HFF-Myc (cell line): Measurements from ENCODE around the gene ALPK3.

Source experiments
- DNase-seq: peaks from one replicate; pipeline ENCODE4 v3.0.0-alpha.2; 2011; ENCODE audit warnings: low read depth; ENCODE audit errors: extremely low read depth
- H3K4me3 ChIP-seq: replicated peaks from 2 replicates; pipeline ENCODE4 v1.5.1; 2011; ENCODE audit warnings: low read depth, mild to moderate bottlenecking, control low read depth, low read length
- CTCF ChIP-seq: IDR thresholded peaks from 2 replicates; pipeline ENCODE4 v1.5.1; 2012; ENCODE audit warnings: mild to moderate bottlenecking, low read depth, low read length, control low read depth; ENCODE audit errors: missing control alignments

The ALPK3 gene

DNA sequence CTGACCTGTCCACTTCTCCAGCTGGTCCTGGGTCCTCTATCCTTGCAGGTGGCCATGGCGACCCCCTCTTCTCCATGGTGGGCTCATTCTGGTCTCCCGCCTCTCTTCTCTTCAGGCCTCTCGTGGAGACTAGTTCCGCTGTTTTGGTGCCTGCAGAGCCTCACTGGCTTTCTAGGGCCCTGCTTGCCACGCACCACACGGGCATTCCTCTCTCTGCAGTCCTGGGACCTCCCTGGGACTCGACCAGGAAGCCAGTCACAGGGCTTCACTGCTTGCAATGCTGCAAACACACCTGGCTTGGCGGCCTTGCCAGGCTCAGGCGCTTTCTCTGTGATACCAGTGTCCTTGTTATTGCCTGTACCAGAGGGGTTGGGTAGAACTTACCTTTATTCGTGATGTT, 76.5 kb downstream of the ALPK3 start:
- no peak overlapping the region for H3K4me3 ChIP-seq
- TF ChIP-seq CTCF, result no peak
- no peak for DNase-seq

DNA sequence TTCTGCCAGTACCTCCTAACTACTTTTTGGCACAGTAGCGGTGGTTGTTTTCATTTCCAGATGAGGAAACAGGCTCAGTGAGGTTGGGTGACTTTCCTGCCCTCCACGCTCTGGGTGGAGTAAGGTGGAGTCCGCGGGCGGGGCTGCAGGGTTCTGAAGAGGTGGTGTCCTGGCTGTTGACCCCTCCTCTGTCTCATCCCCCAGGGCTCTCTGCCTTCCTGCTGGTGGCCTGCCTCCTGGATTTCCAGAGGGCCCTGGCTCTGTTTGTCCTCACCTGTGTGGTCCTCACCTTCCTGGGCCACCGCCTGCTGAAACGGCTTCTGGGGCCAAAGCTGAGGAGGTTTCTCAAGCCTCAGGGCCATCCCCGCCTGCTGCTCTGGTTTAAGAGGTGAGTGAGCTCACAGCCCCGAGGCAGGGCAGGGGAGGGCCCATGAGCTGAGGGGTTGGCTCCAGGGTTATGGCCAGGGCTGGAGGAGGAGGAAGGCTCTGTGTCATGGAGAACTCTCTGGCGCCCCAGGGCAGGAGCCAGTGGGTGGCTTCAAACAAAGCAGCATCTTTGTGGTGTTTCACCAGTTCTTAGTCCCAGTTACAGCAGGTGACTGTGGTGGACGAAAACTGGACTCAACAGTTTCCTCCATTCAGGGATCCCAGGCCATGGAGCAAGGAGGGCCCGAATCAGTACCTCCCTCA, 77.7 kb downstream of the ALPK3 start:
- DNase-seq, result no peak
- no peak overlapping the region for H3K4me3 ChIP-seq
- TF ChIP-seq CTCF, result no peak

GRCh38 chr15:84898761-84899160, 81.6 kb downstream of the ALPK3 start:
- TF ChIP-seq CTCF, result no peak
- H3K4me3 ChIP-seq, result no peak overlapping the region
- no peak for DNase-seq

GRCh38 chr15:84899750-84900149, 82.6 kb downstream of the ALPK3 start:
- TF ChIP-seq CTCF, result no peak
- no peak for DNase-seq
- H3K4me3 ChIP-seq, result no peak overlapping the region

DNA sequence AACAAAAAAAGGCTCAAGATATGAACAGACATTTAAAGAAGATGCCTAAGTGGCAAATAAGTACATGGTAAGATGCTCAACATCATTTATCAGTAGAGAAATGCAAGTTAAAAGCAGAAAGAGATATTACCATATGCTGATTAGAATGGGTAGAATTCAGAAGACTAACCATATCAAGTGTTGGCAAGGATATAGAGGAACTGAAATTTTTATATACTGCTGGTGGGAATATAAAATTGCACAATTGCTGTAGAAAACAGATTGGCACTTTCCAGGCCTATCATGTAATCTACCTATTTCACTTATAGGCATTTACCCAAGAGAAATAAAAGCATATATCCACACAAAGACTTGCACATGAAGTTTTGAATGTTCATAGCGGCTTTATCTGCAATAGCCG, 84.4 kb downstream of the ALPK3 start:
- H3K4me3 ChIP-seq, result no peak overlapping the region
- no peak for TF ChIP-seq CTCF
- DNase-seq, result no peak

GRCh38 chr15:84903751-84904150, 86.6 kb downstream of the ALPK3 start:
- TF ChIP-seq CTCF, result no peak
- DNase-seq, result no peak
- no peak overlapping the region for H3K4me3 ChIP-seq

GRCh38 chr15:84904419-84904818, 87.3 kb downstream of the ALPK3 start:
- no peak for DNase-seq
- no peak overlapping the region for H3K4me3 ChIP-seq
- no peak for TF ChIP-seq CTCF
